Stomach (tissue), 4 donors: Measurements from ENCODE around the gene RHBDD3.

Experiments
- CTCF ChIP-seq, 7 experiments: fragments of 450-650 bp in 4 of 7; fragments of 200-600 bp in 3 of 7; sonication (generic) in 3 of 7; IDR thresholded peaks; one replicate each; pipeline ENCODE4 v1.5.1; 2016 to 2019; ENCODE audit warnings: antibody characterized with exemption in 7 of 7, control low read depth in 2 of 7, mild to moderate bottlenecking in 1 of 7
- EP300 ChIP-seq: sonication (generic); formaldehyde crosslinking; IDR thresholded peaks from one replicate; pipeline ENCODE4 v1.6.1; 2017; ENCODE audit warnings: antibody characterized with exemption
- POLR2A ChIP-seq, 4 donors: fragments of 450-650 bp; IDR thresholded peaks; one replicate each; pipeline ENCODE4 v1.6.1; 2016; ENCODE audit warnings: antibody characterized with exemption in 4 of 4, control low read depth in 2 of 4, mild to moderate bottlenecking in 1 of 4, moderate library complexity in 1 of 4
- POLR2AphosphoS5 ChIP-seq, 3 donors: sonication (generic); formaldehyde crosslinking; IDR thresholded peaks; one replicate each; pipeline ENCODE4 v1.6.1; 2016; ENCODE audit warnings: antibody characterized with exemption in 3 of 3

DNA sequence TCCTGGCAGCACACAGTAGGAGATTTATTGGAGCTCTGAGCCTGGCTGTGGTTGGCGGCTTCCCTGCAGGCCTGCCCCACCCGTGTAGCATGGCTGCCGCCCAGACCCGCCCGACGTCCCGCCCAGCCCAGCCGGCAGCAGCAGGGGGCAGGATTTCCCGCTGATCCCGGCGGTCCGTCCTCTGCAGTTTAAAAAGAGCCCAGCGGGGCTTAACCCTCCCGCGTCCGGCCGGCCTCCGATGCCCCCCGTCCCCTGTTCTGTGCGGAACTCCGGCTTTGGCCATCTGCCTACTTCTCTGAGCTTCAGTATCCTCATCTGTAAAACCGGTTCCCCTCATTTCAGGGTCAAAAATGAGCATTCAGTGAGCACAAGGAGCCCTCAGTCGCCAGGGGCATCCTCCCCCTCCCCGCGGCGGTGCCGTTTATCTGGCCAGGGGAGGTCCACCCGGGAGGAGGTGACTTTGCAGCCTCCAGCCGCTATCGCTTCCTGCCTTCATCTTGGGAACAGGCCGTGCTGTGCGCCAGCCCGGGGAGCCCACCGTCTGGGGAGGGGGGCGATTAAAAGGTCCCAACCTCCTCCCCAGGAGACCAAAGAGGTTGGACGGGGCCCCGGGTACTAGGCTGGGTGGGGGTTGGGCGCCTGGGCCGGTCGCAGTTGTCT, 38.5 kb upstream of the RHBDD3 start, which contains the start of gene GAS2L1:
- TF ChIP-seq CTCF (IDR thresholded peaks at IDR 0.05) = peak in 5 of 7 experiments; percentile 41 to 76 (median 65)
- no peak for TF ChIP-seq POLR2A (IDR thresholded peaks at IDR 0.05)
- no peak for TF ChIP-seq EP300
- TF ChIP-seq POLR2AphosphoS5 (IDR thresholded peaks at IDR 0.05) = peak in 2 of 3 donors; percentile 18 to 59
